Fibroblast of skin of left biceps (primary cell): ENCODE data around the gene RD3L.
"Not testable (repeated sequence)": the region's sequence is repeated elsewhere in the genome, so short reads cannot be mapped to it uniquely, and the experiment has no call there.

Experiments used
- DNase-seq, 2 experiments: peaks; one replicate each; pipeline ENCODE4 v3.0.0-alpha.2; 2013; ENCODE audit warnings: low read depth in 2 of 2

RD3L gene

GRCh38 chr14:103928011-103928890 lies 14.1 kb downstream of the RD3L start, which contains the start of gene TDRD9:
TDRD9 (plus strand) TSS chr14:103928456; CDS start chr14:103928510, 54 bp downstream.
- DNase-seq = no peak

- DNase-seq = no peak
Measured at GRCh38 chr14:103927566-103927965, 14.8 kb downstream of the RD3L start.

DNA sequence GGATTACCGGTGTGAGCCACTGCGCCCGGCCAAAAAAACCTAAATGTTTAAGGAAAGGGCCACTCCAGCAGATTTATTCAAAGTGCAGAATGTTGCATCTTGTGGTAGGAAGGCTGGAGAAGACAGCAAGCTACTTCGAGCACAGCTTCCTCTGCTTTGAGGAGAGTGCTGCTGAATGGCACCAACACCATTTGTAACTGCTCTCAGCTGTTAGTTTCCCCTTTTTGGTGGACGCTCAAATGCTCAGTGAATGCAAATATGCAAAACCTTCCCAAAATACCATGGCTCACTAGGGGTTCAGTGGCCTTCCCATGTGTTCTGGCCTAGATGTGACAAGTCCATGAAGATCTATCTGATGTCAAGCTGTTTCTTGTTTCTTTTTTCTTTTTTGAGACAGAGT lies 17.0 kb downstream of the RD3L start:
- no peak for DNase-seq

GRCh38 chr14:103923863-103924262 lies 18.5 kb downstream of the RD3L start:
- DNase-seq = no peak

- DNase-seq = not testable (repeated sequence)
Measured at GRCh38 chr14:103921855-103922200, 20.5 kb downstream of the RD3L start.

DNA sequence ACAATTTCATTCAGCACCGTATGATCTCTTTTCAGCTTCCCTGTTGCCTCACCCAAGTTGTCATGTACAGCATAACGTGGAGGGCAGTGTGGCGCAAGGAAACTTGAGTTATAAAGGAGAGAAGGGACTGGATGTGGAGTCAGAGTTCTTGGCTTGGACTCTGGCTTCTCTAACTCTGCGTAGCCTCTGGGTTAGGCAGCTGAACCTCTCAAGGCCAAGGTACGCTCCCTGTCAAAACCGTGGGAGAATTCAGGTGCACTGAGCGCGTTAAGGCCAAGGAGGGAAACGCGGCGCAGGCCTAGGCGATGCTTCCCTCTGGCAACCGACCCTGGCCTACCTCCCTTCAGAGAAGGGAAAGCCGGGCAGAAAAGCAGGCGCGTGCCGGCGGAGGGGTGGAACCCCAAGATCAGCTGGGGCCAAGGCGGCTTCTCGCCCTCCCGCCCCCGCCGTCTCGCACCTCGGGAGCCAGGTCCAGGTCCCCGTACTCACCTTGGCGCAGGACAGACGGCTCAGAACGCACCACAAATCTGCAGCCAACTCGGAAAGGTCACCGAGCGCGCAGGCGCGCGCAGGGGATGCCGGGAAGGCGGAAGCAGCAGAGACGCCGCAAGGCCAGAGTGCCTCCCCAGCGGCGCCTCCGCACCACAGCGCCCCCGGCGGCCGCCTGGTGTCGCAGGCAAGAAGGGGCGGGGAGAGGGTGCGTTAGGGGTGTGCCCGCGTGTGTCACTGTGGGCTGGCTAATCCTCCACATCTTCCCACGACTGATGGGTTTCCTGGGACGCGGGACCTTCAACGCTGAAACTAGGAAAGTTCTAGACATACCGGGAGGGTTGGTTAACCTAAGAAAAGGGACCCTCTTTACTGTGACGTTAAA lies 21.1 kb downstream of the RD3L start:
- DNase-seq = peak; percentile 64 to 71

GRCh38 chr14:103916636-103917262 lies 25.6 kb downstream of the RD3L start:
- DNase-seq = no peak

- no peak for DNase-seq
Measured at GRCh38 chr14:103915616-103916015, 26.7 kb downstream of the RD3L start.

DNA sequence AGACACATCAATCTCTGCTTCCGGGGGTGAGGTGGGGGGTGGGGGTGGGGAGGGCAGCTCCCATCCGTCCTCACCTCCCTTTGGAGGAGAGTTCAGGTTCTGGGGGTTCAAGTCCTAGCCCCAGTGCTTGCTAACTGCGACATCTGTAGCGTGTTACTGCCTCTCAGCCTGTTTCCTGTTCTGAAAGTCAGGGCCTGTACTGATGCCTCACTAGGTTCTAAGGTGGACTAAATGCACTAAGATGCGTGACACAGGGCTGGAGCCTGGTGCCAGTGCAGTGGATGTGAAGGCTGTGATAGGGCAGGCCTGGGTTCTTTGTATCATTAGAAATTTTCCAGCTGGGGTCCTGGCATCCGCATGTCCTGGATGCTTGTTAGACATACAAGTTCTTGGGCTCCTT lies 31.3 kb downstream of the RD3L start:
- DNase-seq = no peak

DNA sequence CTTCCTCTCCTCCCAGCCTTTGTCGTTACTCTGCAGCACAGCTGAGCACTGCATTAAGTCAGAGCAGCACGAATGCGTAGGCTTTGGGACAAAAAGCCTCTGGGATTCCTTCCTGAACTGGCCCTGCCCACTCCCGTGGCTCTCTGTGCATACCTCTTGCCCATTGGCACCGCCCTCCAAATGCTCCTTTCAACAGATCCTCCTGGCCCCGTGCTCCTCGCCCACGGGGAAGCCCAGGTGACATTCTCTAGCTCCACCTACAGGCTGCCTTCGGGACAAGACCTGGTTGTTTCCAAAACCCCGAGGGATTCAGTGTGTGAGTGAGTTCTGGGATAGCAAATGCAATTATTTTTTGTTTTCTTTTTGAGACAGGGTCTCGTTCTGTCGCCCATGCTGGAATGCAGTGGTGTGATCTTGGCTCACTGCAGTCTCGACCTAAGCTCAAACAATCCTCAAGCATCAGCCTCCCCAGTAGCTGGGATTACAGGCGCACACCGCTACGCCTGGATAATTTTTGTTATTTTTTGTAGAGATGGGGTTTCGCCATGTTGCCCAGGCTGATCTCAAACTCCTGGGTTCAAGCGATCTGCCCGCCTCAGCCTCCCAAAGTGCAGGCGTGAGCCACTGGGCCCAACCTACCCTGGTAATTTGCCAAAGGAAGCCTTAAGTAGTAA lies 31.9 kb downstream of the RD3L start:
- peak; percentile 9 to 12 for DNase-seq

DNA sequence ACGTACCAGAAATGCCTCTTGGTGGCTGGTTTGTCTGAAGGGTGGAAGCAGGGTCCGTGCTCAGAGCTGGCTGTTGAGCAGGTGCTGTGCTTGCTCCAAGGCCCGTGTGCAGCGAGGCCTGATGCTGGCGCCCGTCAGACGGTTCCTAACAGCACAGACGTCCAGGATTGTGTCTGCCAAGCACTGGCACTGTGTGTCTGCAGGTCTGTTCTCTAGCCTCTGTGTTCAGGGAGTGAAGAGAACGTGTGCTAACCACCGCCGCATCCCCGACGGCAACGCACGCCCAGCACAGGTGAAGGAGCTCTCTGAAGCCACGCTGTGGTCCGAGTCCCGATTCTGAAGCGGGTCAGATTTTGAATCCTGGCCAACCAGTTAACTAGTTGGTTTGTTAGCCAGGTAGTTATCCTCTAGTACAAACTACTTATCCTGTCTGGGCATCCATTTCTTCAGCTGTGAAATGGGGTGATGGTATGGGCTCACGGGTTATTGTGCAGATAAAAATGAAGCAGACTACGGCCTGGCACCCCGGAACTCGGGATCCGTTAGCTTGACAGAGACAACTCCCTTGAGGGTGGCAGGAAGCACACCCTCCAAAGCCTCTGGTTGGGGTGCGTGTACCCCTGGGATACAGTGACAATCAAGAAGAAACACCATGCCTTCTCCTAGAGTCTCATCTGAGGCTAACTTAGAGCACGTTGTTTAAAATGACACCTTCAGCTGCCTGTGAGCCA lies 32.6 kb downstream of the RD3L start:
- DNase-seq = no peak

- DNase-seq = no peak
Measured at GRCh38 chr14:103908580-103908979, 33.7 kb downstream of the RD3L start.

GRCh38 chr14:103905842-103906456 lies 36.4 kb downstream of the RD3L start:
- no peak for DNase-seq

DNA sequence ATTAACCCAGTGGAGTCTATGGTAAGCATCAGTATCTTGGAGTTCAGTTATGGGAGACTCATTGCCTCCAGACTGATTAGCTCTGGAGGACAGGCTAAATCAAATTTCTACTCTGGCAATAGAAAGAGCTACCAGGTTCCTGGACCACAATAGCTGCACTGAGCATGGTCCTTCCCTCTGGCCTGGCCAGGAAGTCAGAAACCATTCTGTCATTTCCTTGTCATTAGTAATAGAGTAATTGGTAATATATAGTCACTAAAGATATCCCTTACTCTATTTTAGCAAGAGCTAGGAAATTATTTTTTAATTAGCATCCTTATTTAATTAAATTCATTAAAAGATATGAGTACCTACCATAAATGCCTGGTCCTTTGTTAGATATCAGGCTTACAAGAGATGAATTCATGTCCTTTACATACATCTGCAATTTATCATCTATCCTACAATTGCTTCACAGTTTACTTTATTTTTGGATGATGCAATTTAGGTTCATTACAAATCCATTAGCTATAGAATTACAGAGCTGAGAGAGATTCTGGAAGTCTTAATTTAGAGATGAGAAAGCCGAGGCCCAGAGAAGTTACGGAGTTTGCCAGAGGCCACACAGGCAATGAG lies 37.7 kb downstream of the RD3L start:
- DNase-seq = peak in 1 of 2 experiments; percentile 15

GRCh38 chr14:103899833-103900232 lies 42.5 kb downstream of the RD3L start:
- no peak for DNase-seq

DNA sequence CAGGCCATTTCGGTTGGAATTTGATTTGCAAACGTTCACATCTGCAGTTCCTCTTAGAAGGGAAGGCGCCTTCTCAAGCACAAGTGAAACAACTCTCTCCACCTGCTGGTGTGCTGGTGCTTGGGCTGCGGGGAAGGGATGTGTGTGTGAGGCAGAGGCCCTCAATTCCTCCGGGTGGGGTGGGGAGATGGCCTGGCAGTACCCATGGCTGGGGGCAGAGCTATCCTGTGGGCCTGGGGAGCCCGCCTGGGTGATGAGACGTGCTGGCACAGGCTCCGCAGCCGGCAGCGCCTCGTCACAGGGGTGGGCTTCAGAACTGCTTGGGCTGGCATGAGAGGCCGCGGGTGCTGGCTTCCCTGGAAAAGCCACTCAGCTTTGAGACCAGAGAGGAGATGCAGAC lies 43.0 kb downstream of the RD3L start:
- DNase-seq = no peak

- DNase-seq = no peak
Measured at GRCh38 chr14:103898711-103899110, 43.6 kb downstream of the RD3L start.

GRCh38 chr14:103898204-103898603 lies 44.1 kb downstream of the RD3L start:
- DNase-seq = no peak

DNA sequence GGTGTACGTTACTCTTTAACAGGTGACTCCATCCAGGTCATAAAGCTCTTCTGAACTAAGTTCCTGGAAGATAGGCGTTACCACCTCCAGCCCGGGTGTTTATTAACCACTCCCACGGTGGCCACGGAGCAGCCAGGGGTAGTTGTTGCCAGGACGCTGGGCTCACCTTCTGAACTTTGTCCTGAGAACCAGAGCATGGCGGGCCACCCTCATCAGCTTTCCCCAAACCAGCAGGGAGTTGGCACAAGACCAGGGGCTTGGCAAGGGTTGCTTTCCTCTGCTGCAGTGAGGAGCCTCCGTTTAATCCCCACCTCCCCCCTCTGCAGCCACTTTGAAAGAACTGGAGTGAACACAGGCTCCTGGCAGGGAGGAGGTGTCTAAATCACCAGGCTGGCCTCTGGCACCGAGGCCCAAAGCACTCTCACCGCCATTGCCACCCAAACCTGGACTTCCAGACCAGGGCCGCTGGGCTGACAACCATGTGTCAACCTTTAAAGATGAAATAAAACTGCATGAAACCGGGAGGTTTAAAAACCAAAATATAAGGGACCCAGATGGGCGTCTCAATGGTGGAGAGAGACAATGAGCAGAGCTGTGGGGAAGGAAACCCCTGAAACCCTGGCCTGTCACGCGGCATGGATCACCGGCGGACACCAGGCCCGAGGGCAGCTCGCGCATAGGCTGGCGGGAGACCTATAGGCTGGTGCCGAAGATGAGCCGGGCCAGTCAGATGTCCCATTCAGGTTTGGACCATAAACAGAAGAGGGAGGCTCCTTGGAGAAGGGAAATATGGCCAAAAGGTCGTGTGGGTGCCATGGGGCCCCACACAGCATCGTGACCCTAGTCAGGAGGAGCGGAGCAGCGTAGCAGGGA lies 45.0 kb downstream of the RD3L start:
- no peak for DNase-seq
